Putamen (tissue), 1 donor: ENCODE measurements around the gene ACCS.
A peak's percentile ranks its signal among the peaks of the same experiment; 100 is the strongest.

ENCODE experiments used
- DNase-seq: peaks from one replicate; pipeline ENCODE4 v3.0.0-alpha.2; 2016; ENCODE audit warnings: low spot score

Gene ACCS

GRCh38 chr11:44065841-44066731, at the start of gene ACCS:
Gene ACCS, plus strand, starts transcription at chr11:44066270. Its CDS starts 1,358 bp downstream, at chr11:44067628.
- DNase-seq = peak; percentile 83

GRCh38 chr11:44016546-44017442, 49.3 kb upstream of the ACCS start:
- DNase-seq = no peak

- DNase-seq = no peak
Observed at GRCh38 chr11:44017443-44018126, 48.5 kb upstream of the ACCS start.

- DNase-seq = no peak
Observed at GRCh38 chr11:44018127-44018521, 47.9 kb upstream of the ACCS start.

GRCh38 chr11:44018829-44019228, 47.2 kb upstream of the ACCS start:
- no peak for DNase-seq

- DNase-seq = no peak
Observed at GRCh38 chr11:44024977-44025376, 41.1 kb upstream of the ACCS start.

- DNase-seq = no peak
Observed at GRCh38 chr11:44025727-44026126, 40.3 kb upstream of the ACCS start.

GRCh38 chr11:44028401-44028800, 37.7 kb upstream of the ACCS start:
- DNase-seq = no peak

GRCh38 chr11:44028816-44029506, 37.1 kb upstream of the ACCS start:
- no peak for DNase-seq

GRCh38 chr11:44029507-44029845, 36.6 kb upstream of the ACCS start:
- no peak for DNase-seq

- DNase-seq = peak; percentile 25
Observed at GRCh38 chr11:44029977-44030911, 35.8 kb upstream of the ACCS start.

GRCh38 chr11:44030996-44031395, 35.1 kb upstream of the ACCS start:
- DNase-seq = no peak

GRCh38 chr11:44031549-44031948, 34.5 kb upstream of the ACCS start:
- DNase-seq = no peak

- DNase-seq = peak; percentile 65
Observed at GRCh38 chr11:44032299-44033085, 33.6 kb upstream of the ACCS start.

- DNase-seq = peak; percentile 93
Observed at GRCh38 chr11:44033411-44033850, 32.6 kb upstream of the ACCS start.

GRCh38 chr11:44033856-44034255, 32.2 kb upstream of the ACCS start:
- no peak for DNase-seq

GRCh38 chr11:44034639-44035038, 31.4 kb upstream of the ACCS start:
- DNase-seq = no peak

- peak; percentile 87 for DNase-seq
Observed at GRCh38 chr11:44036811-44037657, 29.0 kb upstream of the ACCS start.

GRCh38 chr11:44037658-44037998, 28.4 kb upstream of the ACCS start:
- no peak for DNase-seq
